Left cardiac atrium (tissue), 4 donors: Measurements from ENCODE around the gene TTC23. TPM values are rescaled to one million over a fixed set of nuclear protein-coding genes. Genes with fewer than 3 reads are reported as not detected.
A peak's percentile ranks its signal among the peaks of the same experiment; 100 is the strongest.
"Not testable (repeated sequence)": the region's sequence is repeated elsewhere in the genome, so short reads cannot be mapped to it uniquely, and the experiment has no call there.

ENCODE experiments used
- ATAC-seq, 2 donors: fragments of 200-7000 bp; cut with Tn5 transposase; one replicate each; pipeline ENCODE4 v1.9.1; 2020; ENCODE audit warnings: mild to moderate bottlenecking in 2 of 2, moderate library complexity in 2 of 2
- DNase-seq: peaks from one replicate; pipeline ENCODE4 v3.0.0-alpha.2; 2020
- intact Hi-C, 2 donors: fragments of 100-400 bp; cut with DNase I; formaldehyde crosslinking; loops; one replicate each; pipeline versions ENCODE4 v1.14.1 to v1.15.1; 2022 to 2023
- total RNA-seq, 2 donors: library from RNA; stranded (reverse); fragmentation: NEBNext Ultra II Directional; extraction: Animal tissue kit (Norgen Biotek cat#: 25700); gene quantifications; one replicate each; pipeline ENCODE4 v1.2.1, GENCODE V29; 2021
- donor health status: DM: no; HTN: yes; CAD: no.
- donor health status: DM: no; HTN: yes; CAD: no; lungs with severe emphysema.
- donor health status: DM: yes; HTN: yes; CAD: no.
- donor health status: Dilated cardiomyopathy.

Gene TTC23
- total RNA-seq, 2 donors from 2014 or later = 11.9 to 13.7 TPM

DNA sequence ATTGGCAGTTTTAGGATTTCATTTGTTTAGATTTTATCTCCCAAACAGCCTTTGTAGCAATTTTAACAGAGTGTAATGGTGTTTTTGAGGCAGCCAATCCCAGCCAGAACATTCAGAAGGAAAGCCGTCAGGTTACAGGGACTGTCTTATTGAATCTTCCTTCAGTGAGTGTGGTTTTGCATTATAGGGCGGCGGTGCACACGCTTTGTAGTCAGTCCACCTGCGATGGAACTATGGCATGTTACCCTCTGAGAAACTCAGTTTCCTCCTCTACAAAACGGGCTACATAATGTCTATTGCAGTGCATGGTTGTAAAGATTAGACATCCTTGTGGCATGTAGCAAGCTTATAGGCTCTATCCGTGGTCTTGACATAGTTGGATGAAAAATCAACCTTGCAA, 2.9 kb upstream of the TTC23 start:
- intact Hi-C loops = no loop called here
- ATAC-seq (no peak), DNase-seq (no peak)

DNA sequence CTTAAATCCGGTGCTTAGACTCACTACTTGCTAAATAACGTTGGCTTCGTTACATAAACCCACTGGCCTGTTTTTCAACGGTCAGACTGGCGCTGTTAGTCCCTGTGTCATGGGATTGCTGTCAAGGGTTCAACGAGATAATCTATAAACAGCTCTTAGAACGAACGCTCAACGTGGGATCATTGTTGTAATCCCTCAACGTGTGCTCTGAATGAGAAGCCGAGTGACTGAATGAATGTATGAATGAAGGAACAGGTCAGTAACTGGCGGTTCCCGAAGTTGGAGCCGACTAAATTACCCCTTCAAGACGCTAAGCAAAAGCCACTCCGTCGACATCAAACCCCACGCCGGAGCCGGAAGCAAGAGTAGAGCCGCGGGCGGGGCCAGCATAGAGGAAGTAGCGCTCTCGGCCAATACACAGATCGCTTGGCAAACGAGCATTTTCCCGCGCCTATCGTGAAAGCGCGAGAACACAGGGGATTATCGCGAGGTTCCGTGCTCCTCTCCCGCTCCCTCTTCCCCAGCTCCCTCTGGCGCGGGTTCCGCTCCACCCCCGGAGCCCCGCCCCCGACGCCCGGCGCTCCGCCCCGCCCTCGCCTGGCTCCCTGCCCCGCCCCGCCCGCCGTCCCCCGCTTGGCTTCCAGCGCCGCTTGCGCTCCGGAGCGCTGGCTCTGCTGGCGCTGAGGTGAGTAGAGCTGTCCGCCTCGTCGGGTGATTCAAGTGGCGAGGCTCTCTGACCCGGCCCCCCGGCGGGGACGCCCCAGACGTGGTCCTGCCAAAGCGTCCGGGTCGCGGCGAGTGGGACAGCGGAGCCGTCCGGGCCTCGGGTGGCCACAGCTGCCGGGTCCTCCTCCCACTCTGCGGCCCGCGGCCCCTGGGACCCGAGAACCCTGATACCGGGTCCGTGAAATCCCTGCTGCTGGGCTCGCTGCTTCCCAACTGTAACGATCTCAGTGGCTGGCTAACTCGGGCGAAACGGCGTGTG, 1.8 kb upstream of the TTC23 start, which contains the start of gene LRRC28:
LRRC28 (plus strand) TSS at position 625 of the 985 bp plus-strand sequence. CDS start 4,477 bp downstream, outside the sequence.
- intact Hi-C loops = no loop called here
- peak; percentile 98 for DNase-seq
- ATAC-seq = peak; percentile 95

- DNase-seq (no peak), ATAC-seq (no peak)
- intact Hi-C loops = no loop called here
These were observed 1.1 kb upstream of the TTC23 start for GRCh38 chr15:99250494-99250856.

- intact Hi-C loops = no loop called here
- no peak for ATAC-seq
These were observed 620 bp upstream of the TTC23 start for GRCh38 chr15:99250001-99250400.

GRCh38 chr15:99248000-99248715, 1.2 kb downstream of the TTC23 start:
- intact Hi-C loops = no loop called here
- ATAC-seq = no peak
- DNase-seq = no peak

More at GRCh38 chr15:99250001-99250400, 620 bp upstream of the TTC23 start:
- no peak for DNase-seq

DNA sequence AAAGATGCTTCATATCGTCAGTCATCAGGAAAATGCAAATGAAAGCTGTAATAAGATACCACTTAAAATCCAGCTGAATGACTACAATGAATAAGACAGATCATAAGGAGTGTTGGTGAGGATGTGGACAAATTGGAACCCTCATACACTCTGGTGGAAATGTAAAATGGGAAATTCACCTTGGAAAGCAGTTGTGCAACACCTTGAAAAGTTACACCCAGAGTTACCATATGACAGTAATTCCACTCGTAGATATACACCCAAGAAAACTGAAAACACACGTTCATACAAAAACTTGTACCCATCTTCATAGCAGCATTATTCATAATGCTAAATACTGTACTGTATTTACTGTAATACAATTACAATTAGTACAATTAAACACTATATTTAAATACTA, 2.3 kb downstream of the TTC23 start:
- ATAC-seq (no peak), DNase-seq (no peak)
- intact Hi-C loops = no loop called here

DNA sequence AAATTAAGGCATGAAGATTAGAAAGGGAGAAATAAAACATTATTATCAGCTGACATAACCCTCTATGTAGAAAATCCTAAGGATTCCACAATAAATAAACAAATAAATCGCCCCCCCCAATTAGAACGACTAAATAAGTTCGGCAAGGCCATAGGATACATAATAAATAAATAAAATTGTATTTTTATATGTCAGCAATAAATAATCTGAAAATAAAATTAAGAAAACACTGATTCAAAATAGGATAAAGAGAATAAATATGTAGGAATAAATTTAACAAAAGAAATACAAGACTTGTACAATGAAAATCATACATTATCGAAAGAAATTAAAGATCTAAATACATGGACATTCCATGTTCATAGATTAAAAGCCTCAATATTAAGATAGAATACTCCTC, 5.1 kb downstream of the TTC23 start:
- DNase-seq (no peak), ATAC-seq (no peak)
- intact Hi-C loops = no loop called here

- intact Hi-C loops = no loop called here
- ATAC-seq (no peak), DNase-seq (no peak)
These were observed 7.6 kb downstream of the TTC23 start for GRCh38 chr15:99241752-99242151.

- DNase-seq = no peak
- ATAC-seq = no peak
- intact Hi-C loops = no loop called here
These were observed 9.7 kb downstream of the TTC23 start for GRCh38 chr15:99239545-99240198.

GRCh38 chr15:99238849-99239248, 10.5 kb downstream of the TTC23 start:
- no peak for DNase-seq
- intact Hi-C loops = no loop called here
- no peak for ATAC-seq

DNA sequence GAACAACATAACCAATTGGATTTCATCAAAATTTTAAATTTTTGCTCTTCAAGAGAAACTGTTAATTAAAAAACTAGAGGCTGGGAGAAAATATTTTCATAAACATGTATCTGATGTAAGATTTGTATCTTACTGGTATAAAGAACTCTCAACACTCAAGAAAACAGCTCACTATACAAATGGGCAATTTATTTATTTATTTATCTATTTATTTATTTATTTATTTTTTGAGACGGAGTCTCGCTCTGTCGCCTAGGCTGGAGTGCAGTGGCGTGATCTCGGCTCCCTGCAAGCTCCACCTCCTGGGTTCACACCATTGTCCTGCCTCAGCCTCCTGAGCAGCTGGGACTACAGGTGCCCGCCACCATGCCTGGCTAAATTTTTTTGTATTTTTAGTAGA, 15.2 kb downstream of the TTC23 start:
- ATAC-seq, intact Hi-C loops, DNase-seq: not testable (repeated sequence)

DNA sequence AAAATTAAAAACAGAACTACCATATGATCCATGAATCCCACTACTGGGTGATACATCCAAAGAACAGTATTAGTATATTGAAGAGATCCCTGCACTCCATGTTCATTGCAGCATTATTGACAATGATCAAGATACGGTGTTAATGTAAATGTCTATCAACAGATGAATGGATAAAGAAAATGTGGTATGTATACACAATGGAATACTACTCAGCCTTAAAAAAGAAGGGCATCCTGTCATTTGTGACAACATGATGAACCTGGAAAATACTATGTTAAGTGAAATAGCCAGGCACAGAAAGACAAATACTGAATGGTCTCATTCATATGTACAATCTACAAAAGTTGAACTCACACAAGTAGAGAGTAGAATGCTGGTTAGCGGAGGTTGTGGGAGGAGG, 16.6 kb downstream of the TTC23 start:
- intact Hi-C loops = no loop called here
- DNase-seq (no peak), ATAC-seq (no peak)

- no peak for ATAC-seq
- intact Hi-C loops = no loop called here
These were observed 18.5 kb downstream of the TTC23 start for GRCh38 chr15:99230867-99231266.

GRCh38 chr15:99228120-99228770, 21.1 kb downstream of the TTC23 start:
- intact Hi-C loops = no loop called here
- no peak for ATAC-seq

More at GRCh38 chr15:99230867-99231266, 18.5 kb downstream of the TTC23 start:
- DNase-seq = no peak

DNA sequence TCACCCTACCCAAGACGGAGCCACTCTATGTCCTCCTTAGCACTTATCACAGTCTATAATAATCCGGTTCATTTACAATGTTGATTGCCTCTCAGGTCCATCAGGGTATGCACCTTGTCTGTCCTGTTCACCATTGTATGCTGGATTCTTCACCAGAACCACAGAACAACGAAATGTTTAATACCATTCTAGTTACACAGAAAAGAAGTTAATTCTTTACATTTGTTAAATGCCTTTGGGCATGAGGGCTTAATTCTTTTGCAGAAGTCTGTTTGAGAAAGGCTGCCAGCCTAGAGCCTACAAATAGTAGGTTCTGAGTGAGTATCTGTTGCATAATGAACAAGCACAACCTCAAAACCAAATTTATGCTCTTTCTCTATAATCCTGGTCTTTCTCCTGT, 22.6 kb downstream of the TTC23 start:
- intact Hi-C loops = no loop called here
- no peak for ATAC-seq

More at GRCh38 chr15:99228120-99228770, 21.1 kb downstream of the TTC23 start:
- DNase-seq = no peak

DNA sequence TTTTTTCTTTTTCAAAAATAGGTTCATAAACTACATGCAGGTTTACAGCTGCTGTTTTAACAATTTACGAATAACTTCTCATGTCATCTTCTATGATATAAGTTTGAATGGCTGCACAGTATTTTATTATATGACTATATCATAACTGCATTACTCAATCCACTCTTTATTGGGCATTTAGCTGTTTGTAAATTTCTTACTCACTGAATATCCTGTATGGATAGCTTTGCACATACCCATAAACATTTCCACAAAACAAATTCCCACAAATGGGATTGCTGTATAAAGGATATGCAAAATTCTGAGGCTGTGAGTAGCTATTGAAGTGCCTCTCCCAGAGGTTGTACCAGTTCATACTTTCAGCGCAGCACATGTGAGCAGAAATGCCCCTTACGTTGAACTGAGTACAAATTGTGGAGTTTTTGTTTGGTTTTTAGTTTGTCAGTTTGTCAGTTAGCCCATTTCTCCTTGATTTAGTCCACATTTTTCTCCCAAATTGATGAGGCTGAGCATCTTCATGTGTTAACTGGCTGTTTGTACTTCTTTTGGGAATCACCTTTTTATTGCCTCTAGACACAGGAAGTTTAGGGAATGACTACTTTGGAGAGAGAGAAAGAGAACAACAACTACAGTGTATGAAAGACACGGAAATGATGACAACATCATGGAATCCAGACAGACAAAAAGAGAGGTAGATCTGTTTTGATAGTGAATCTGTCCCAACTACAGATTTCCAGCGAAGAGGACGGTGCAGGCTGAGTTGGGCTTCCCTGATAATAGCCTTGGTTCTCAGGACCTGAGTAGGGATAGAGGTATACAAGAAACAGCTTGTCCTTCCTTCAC, 24.8 kb downstream of the TTC23 start:
- intact Hi-C loops = no loop called here
- DNase-seq (no peak), ATAC-seq (no peak)

More for the DNA sequence above, 22.6 kb downstream of the TTC23 start:
- no peak for DNase-seq

- intact Hi-C loops = loop anchor here (2.0 to 5.0 kb wide), 2 partner anchors 41 to 108 kb away; partner anchors contain the start of gene SYNM (in 2 of the 2)
- ATAC-seq (peak; percentile 81 to 84), DNase-seq (peak; percentile 81)
These were observed 36.1 kb downstream of the TTC23 start for GRCh38 chr15:99213187-99213811.
